PC-3 (cell line): ENCODE measurements around the gene CAPN1.

Experiments
- CTCF ChIP-seq: fragments of 300-600 bp; sonication (generic); conservative IDR thresholded peaks from 2 replicates; pipeline ENCODE4 v1.5.1; 2017; ENCODE audit warnings: antibody characterized with exemption, low read depth, mild to moderate bottlenecking, low read length
- EZH2phosphoT487 ChIP-seq: fragments of 300-600 bp; sonication (generic); IDR thresholded peaks from 2 replicates; pipeline ENCODE4 v1.6.1; 2018; ENCODE audit warnings: mild to moderate bottlenecking, antibody characterized with exemption, low read length, borderline replicate concordance

- TF ChIP-seq CTCF (no peak), EZH2phosphoT487 (no peak)
Measured at GRCh38 chr11:65166893-65167292, 14.8 kb upstream of the CAPN1 start.
